Astrocyte (in vitro differentiated cells and primary cell): ENCODE data around the gene DKC1. TPM values are rescaled to one million over a fixed set of nuclear protein-coding genes. Genes with fewer than 3 reads are reported as not detected.
"Not testable (repeated sequence)": the region's sequence is repeated elsewhere in the genome, so short reads cannot be mapped to it uniquely, and the experiment has no call there.

Experiments used
- DNase-seq: peaks from one replicate; pipeline ENCODE4 v3.0.0-alpha.2; 2010; ENCODE audit warnings: low read depth
- FAIRE-seq: peaks from 2 replicates; lab custom pipeline; 2011; peaks lifted over from hg19 to GRCh38; lab: Jason Lieb, UNC
- H2AFZ ChIP-seq: 2 replicates; pipeline ENCODE4 v1.6.0; 2012; ENCODE audit warnings: low read depth, low read length, inconsistent platforms
- H3K27ac ChIP-seq: 2 replicates; pipeline ENCODE4 v1.5.1; 2011; ENCODE audit warnings: low read depth, low read length, inconsistent platforms
- H3K27me3 ChIP-seq: 2 replicates; pipeline ENCODE4 v1.6.0; 2011; ENCODE audit warnings: low read length, inconsistent platforms; ENCODE audit not compliant: insufficient read depth
- H3K36me3 ChIP-seq: 2 replicates; pipeline ENCODE4 v1.5.1; 2011; ENCODE audit warnings: low read length, inconsistent platforms; ENCODE audit not compliant: insufficient read depth
- H3K4me1 ChIP-seq: 2 replicates; pipeline ENCODE4 v1.5.1; 2011; ENCODE audit warnings: low read length, inconsistent platforms; ENCODE audit not compliant: insufficient read depth
- H3K4me2 ChIP-seq: 2 replicates; pipeline ENCODE4 v1.6.0; 2012; ENCODE audit warnings: low read length, inconsistent platforms
- H3K4me3 ChIP-seq: 2 replicates; pipeline ENCODE4 v1.5.1; 2011; ENCODE audit warnings: low read depth, mild to moderate bottlenecking, low read length, inconsistent platforms; ENCODE audit not compliant: insufficient read depth
- H3K79me2 ChIP-seq: 2 replicates; pipeline ENCODE4 v1.6.0; 2012; ENCODE audit warnings: mild to moderate bottlenecking, low read length, inconsistent platforms; ENCODE audit not compliant: insufficient read depth
- H3K9ac ChIP-seq: 2 replicates; pipeline ENCODE4 v1.6.0; 2012; ENCODE audit warnings: mild to moderate bottlenecking, low read length, inconsistent platforms
- H3K9me3 ChIP-seq: 2 replicates; pipeline ENCODE4 v1.5.1; 2012; ENCODE audit warnings: low read depth, mild to moderate bottlenecking, low read length, inconsistent platforms; ENCODE audit not compliant: insufficient read depth
- H4K20me1 ChIP-seq: 2 replicates; pipeline ENCODE4 v1.6.0; 2012; ENCODE audit warnings: low read length, inconsistent platforms; ENCODE audit not compliant: insufficient read depth
- H3K27ac Mint-ChIP-seq: one replicate; pipeline ENCODE4 v1.8.0; 2021; ENCODE audit warnings: mild to moderate bottlenecking, mixed read lengths; ENCODE audit not compliant: unreplicated experiment
- H3K27me3 Mint-ChIP-seq: one replicate; pipeline ENCODE4 v1.8.0; 2021; ENCODE audit warnings: low read depth, mixed read lengths; ENCODE audit not compliant: unreplicated experiment
- H3K36me3 Mint-ChIP-seq: one replicate; pipeline ENCODE4 v1.8.0; 2021; ENCODE audit warnings: low read depth, mixed read lengths; ENCODE audit not compliant: unreplicated experiment
- H3K4me1 Mint-ChIP-seq: one replicate; pipeline ENCODE4 v1.8.0; 2021; ENCODE audit warnings: low read depth, mixed read lengths; ENCODE audit not compliant: unreplicated experiment
- H3K4me3 Mint-ChIP-seq: one replicate; pipeline ENCODE4 v1.8.0; 2021; ENCODE audit warnings: mild to moderate bottlenecking, moderate library complexity, mixed read lengths; ENCODE audit not compliant: unreplicated experiment
- H3K9me3 Mint-ChIP-seq: one replicate; pipeline ENCODE4 v1.8.0; 2021; ENCODE audit warnings: mild to moderate bottlenecking, mixed read lengths; ENCODE audit not compliant: unreplicated experiment
- EZH2 ChIP-seq: IDR thresholded peaks from 2 replicates; pipeline ENCODE4 v1.6.1; 2012; ENCODE audit warnings: mild to moderate bottlenecking, low read length, inconsistent platforms; ENCODE audit not compliant: insufficient read depth
- total RNA-seq: library from RNA; stranded (reverse); gene quantifications from 2 replicates; pipeline ENCODE4 v1.2.1, GENCODE V29; 2021
- TF ChIP-seq, protein P1 (sequence below): IDR thresholded peaks from 2 replicates; pipeline ENCODE4 v1.5.1; 2011; ENCODE audit warnings: low read depth, mild to moderate bottlenecking, inconsistent platforms, low read length, moderate library complexity; ENCODE audit not compliant: insufficient read depth

DKC1 gene
- total RNA-seq, 1 donor from 2014 or later: 60.5 TPM

- not testable (repeated sequence) for H3K4me1 Mint-ChIP-seq, H3K36me3 ChIP-seq, H4K20me1 ChIP-seq, H3K79me2 ChIP-seq, H2AFZ ChIP-seq, H3K4me1 ChIP-seq, H3K4me2 ChIP-seq, H3K4me3 Mint-ChIP-seq, H3K9me3 Mint-ChIP-seq, DNase-seq, H3K27ac ChIP-seq, H3K36me3 Mint-ChIP-seq, H3K4me3 ChIP-seq, H3K9me3 ChIP-seq, H3K27ac Mint-ChIP-seq, H3K9ac ChIP-seq, FAIRE-seq, H3K27me3 Mint-ChIP-seq, H3K27me3 ChIP-seq
Observed at GRCh38 chrX:154817048-154817618, 54.5 kb downstream of the DKC1 start.

- Histone ChIP-seq H3K27ac (no peak overlapping the region), H2AFZ (no peak overlapping the region), H3K4me1 (no peaks in the 10 kb centered on the region), H4K20me1 (no peaks in the 10 kb centered on the region), H3K4me2 (no peak overlapping the region), H3K4me3 (no peak overlapping the region), H3K27me3 (no peaks in the 10 kb centered on the region), H3K79me2 (no peaks in the 10 kb centered on the region), H3K9me3 (no peaks in the 10 kb centered on the region), H3K36me3 (no peaks in the 10 kb centered on the region), H3K9ac (no peak overlapping the region)
- Mint-ChIP-seq H3K9me3 (no peaks in the 10 kb centered on the region), H3K4me1 (no peaks in the 10 kb centered on the region), H3K27ac (no peak overlapping the region), H3K36me3 (no peaks in the 10 kb centered on the region), H3K27me3 (no peaks in the 10 kb centered on the region), H3K4me3 (no peak overlapping the region)
- TF ChIP-seq, protein P1, sequence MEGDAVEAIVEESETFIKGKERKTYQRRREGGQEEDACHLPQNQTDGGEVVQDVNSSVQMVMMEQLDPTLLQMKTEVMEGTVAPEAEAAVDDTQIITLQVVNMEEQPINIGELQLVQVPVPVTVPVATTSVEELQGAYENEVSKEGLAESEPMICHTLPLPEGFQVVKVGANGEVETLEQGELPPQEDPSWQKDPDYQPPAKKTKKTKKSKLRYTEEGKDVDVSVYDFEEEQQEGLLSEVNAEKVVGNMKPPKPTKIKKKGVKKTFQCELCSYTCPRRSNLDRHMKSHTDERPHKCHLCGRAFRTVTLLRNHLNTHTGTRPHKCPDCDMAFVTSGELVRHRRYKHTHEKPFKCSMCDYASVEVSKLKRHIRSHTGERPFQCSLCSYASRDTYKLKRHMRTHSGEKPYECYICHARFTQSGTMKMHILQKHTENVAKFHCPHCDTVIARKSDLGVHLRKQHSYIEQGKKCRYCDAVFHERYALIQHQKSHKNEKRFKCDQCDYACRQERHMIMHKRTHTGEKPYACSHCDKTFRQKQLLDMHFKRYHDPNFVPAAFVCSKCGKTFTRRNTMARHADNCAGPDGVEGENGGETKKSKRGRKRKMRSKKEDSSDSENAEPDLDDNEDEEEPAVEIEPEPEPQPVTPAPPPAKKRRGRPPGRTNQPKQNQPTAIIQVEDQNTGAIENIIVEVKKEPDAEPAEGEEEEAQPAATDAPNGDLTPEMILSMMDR: no peak
- TF ChIP-seq EZH2: no peak
- FAIRE-seq (no peak), DNase-seq (no peak)
Observed at GRCh38 chrX:154818916-154819770, 56.5 kb downstream of the DKC1 start.

DNA sequence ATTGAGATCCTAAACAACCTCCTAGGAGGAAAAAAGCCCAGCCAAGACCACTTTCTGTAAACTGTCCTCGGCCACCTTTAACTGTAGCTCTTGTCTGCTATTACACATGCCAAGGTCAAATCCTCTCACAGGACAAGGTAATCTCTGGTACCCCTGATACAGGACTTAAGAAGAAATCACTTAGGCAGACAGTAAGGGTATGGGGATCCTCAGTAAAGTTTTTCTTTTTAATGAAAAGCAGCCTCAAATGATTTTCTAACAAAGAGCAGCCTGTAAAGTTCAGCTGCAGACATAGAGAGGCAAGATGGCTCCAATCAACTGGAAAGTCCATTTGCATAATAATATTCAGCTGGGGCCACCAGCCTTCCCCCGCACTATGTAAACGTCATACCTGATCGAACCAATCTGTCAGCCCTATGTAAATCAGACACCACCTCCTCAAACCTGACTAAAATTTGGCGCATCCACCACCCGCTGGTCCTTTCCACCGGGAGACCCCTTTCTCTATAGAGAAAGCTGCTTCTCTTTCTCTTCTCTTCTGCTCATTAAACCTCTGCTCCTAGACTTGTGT is 57.2 kb downstream of the DKC1 start:
- Histone ChIP-seq H3K4me3 (no peak overlapping the region), H3K79me2 (no peaks in the 10 kb centered on the region), H3K9ac (no peak overlapping the region), H2AFZ (no peak overlapping the region), H3K36me3 (no peaks in the 10 kb centered on the region), H3K4me2 (no peak overlapping the region), H3K9me3 (no peaks in the 10 kb centered on the region), H3K4me1 (no peaks in the 10 kb centered on the region), H3K27me3 (no peaks in the 10 kb centered on the region), H3K27ac (no peak overlapping the region), H4K20me1 (no peaks in the 10 kb centered on the region)
- no peak for TF ChIP-seq EZH2
- TF ChIP-seq, protein P1: no peak
- DNase-seq (no peak), FAIRE-seq (peak; percentile 20)
- no peaks in the 10 kb centered on the region for H3K27me3 Mint-ChIP-seq
- no peaks in the 10 kb centered on the region for H3K36me3 Mint-ChIP-seq
- H3K4me3 Mint-ChIP-seq: no peak overlapping the region
- H3K4me1 Mint-ChIP-seq: no peaks in the 10 kb centered on the region
- H3K27ac Mint-ChIP-seq: no peak overlapping the region
- no peaks in the 10 kb centered on the region for H3K9me3 Mint-ChIP-seq
